Stimulated activated CD8-positive, alpha-beta memory T cell treated with anti-CD3 and anti-CD28 coated beads, Interleukin-7, amount 100 ng/mL, for 24 hours (primary cell): ENCODE data around the gene INTU.
"Not testable (repeated sequence)": the region's sequence is repeated elsewhere in the genome, so short reads cannot be mapped to it uniquely, and the experiment has no call there.

Source experiments
- DNase-seq: peaks from one replicate; pipeline ENCODE4 v3.0.0-alpha.2; 2020; ENCODE audit warnings: low read depth

Gene INTU

GRCh38 chr4:127632420-127633403, at the start of gene INTU:
INTU (plus strand) TSS chr4:127632957; CDS start chr4:127633035, 78 bp downstream.
- DNase-seq = peak; percentile 4

- DNase-seq = not testable (repeated sequence)
These were observed 46.3 kb upstream of the INTU start for GRCh38 chr4:127586496-127586895.

- DNase-seq = no peak
These were observed 45.7 kb upstream of the INTU start for GRCh38 chr4:127586922-127587571.

- DNase-seq = not testable (repeated sequence)
These were observed 43.6 kb upstream of the INTU start for GRCh38 chr4:127589153-127589552.

- no peak for DNase-seq
These were observed 34.1 kb upstream of the INTU start for GRCh38 chr4:127598656-127599055.

GRCh38 chr4:127601029-127601428, 31.7 kb upstream of the INTU start:
- DNase-seq = no peak

GRCh38 chr4:127604949-127605709, 27.6 kb upstream of the INTU start:
- no peak for DNase-seq

- no peak for DNase-seq
These were observed 25.9 kb upstream of the INTU start for GRCh38 chr4:127606823-127607222.

- DNase-seq = no peak
These were observed 23.3 kb upstream of the INTU start for GRCh38 chr4:127609484-127609883.

GRCh38 chr4:127610488-127610887, 22.3 kb upstream of the INTU start:
- DNase-seq = no peak

GRCh38 chr4:127616898-127617297, 15.9 kb upstream of the INTU start:
- DNase-seq = no peak

GRCh38 chr4:127618427-127618826, 14.3 kb upstream of the INTU start:
- no peak for DNase-seq

GRCh38 chr4:127622621-127622920, 10.2 kb upstream of the INTU start:
- no peak for DNase-seq

- no peak for DNase-seq
These were observed 9.6 kb upstream of the INTU start for GRCh38 chr4:127622921-127623796.

GRCh38 chr4:127623797-127624083, 9.0 kb upstream of the INTU start:
- DNase-seq = no peak

GRCh38 chr4:127624173-127624572, 8.6 kb upstream of the INTU start:
- no peak for DNase-seq

GRCh38 chr4:127629371-127629770, 3.4 kb upstream of the INTU start:
- no peak for DNase-seq

- no peak for DNase-seq
These were observed 2.6 kb upstream of the INTU start for GRCh38 chr4:127630152-127630551.

GRCh38 chr4:127631420-127631819, 1.3 kb upstream of the INTU start:
- no peak for DNase-seq

GRCh38 chr4:127634181-127634580, 1.4 kb downstream of the INTU start:
- no peak for DNase-seq

- no peak for DNase-seq
These were observed 8.8 kb downstream of the INTU start for GRCh38 chr4:127641524-127641923.

- DNase-seq = no peak
These were observed 9.4 kb downstream of the INTU start for GRCh38 chr4:127642169-127642568.
